H1 (cell line): ENCODE data around the gene FARS2.

Source experiments
- CEBPB ChIP-seq: IDR thresholded peaks from 2 replicates; pipeline ENCODE4 v1.6.1; 2012; ENCODE audit warnings: low read depth, low read length
- EP300 ChIP-seq, 2 experiments: IDR thresholded peaks; 1 replicate in 1 of 2; 2 replicates in 1 of 2; pipeline ENCODE4 v1.6.1; 2011 to 2012; ENCODE audit warnings: low read depth in 2 of 2, low read length in 2 of 2, mild to moderate bottlenecking in 2 of 2, borderline replicate concordance in 1 of 2, inconsistent platforms in 1 of 2, moderate library complexity in 1 of 2
- EZH2 ChIP-seq: fragments of 200-600 bp; sonication (generic); IDR thresholded peaks from 2 replicates; pipeline ENCODE4 v1.7.1; 2012; ENCODE audit warnings: low read depth, mild to moderate bottlenecking, moderate library complexity, low read length, inconsistent platforms; ENCODE audit not compliant: severe bottlenecking
- HDAC6 ChIP-seq: IDR thresholded peaks from one replicate; pipeline ENCODE4 v1.7.1; 2012; ENCODE audit warnings: low read depth, mild to moderate bottlenecking, inconsistent platforms, low read length, moderate library complexity
- JUND ChIP-seq: IDR thresholded peaks from 2 replicates; pipeline ENCODE4 v1.6.1; 2011; ENCODE audit warnings: mild to moderate bottlenecking, improper control_type of control experiment, low read length
- POLR2A ChIP-seq, 2 experiments: IDR thresholded peaks; 1 replicate in 1 of 2; 2 replicates in 1 of 2; pipeline ENCODE4 v1.6.1; 2011; ENCODE audit warnings: low read depth in 2 of 2, low read length in 2 of 2, mild to moderate bottlenecking in 2 of 2; ENCODE audit errors: control extremely low read depth in 1 of 2
- POLR2AphosphoS5 ChIP-seq: IDR thresholded peaks from 2 replicates; pipeline ENCODE4 v1.6.1; 2011; ENCODE audit warnings: low read depth, low read length
- RFX5 ChIP-seq: IDR thresholded peaks from 2 replicates; pipeline ENCODE4 v1.6.1; 2011; ENCODE audit warnings: low read depth, low read length, improper control_type of control experiment, borderline replicate concordance
- SIX5 ChIP-seq: IDR thresholded peaks from 2 replicates; pipeline ENCODE4 v1.6.1; 2011; ENCODE audit warnings: mild to moderate bottlenecking, low read depth, low read length
- SRF ChIP-seq: IDR thresholded peaks from 2 replicates; pipeline ENCODE4 v1.6.1; 2011; ENCODE audit warnings: mild to moderate bottlenecking, low read depth, low read length, moderate library complexity
- TAF1 ChIP-seq: IDR thresholded peaks from 2 replicates; pipeline ENCODE4 v1.6.1; 2011; ENCODE audit warnings: mild to moderate bottlenecking, low read depth, low read length
- TF ChIP-seq, protein P1 (sequence below), 3 experiments: IDR thresholded peaks; 1 replicate in 2 of 3; 2 replicates in 1 of 3; pipeline versions ENCODE4 v1.5.1 to v1.6.1; 2011; ENCODE audit warnings: low read length in 3 of 3, mild to moderate bottlenecking in 3 of 3, inconsistent platforms in 2 of 3, low read depth in 1 of 3, moderate library complexity in 1 of 3; ENCODE audit not compliant: insufficient read depth in 1 of 3; ENCODE audit errors: control extremely low read depth in 1 of 3
- TF ChIP-seq, protein P2 (sequence below): IDR thresholded peaks from 2 replicates; pipeline ENCODE4 v1.6.1; 2012; ENCODE audit warnings: inconsistent platforms

- TF ChIP-seq TAF1 (no peak), POLR2AphosphoS5 (no peak), POLR2A (IDR thresholded peaks at IDR 0.05; ENCODE audit: control extremely low read depth in 1 of 2, low read depth in 2 of 2, low read length in 2 of 2) (no peak), SRF (no peak), EP300 (IDR thresholded peaks at IDR 0.05; ENCODE audit: borderline replicate concordance in 1 of 2, low read depth in 2 of 2, low read length in 2 of 2) (no peak), SIX5 (no peak), EZH2 (no peak), RFX5 (no peak), CEBPB (no peak), HDAC6 (no peak), JUND (no peak)
- TF ChIP-seq, protein P1, sequence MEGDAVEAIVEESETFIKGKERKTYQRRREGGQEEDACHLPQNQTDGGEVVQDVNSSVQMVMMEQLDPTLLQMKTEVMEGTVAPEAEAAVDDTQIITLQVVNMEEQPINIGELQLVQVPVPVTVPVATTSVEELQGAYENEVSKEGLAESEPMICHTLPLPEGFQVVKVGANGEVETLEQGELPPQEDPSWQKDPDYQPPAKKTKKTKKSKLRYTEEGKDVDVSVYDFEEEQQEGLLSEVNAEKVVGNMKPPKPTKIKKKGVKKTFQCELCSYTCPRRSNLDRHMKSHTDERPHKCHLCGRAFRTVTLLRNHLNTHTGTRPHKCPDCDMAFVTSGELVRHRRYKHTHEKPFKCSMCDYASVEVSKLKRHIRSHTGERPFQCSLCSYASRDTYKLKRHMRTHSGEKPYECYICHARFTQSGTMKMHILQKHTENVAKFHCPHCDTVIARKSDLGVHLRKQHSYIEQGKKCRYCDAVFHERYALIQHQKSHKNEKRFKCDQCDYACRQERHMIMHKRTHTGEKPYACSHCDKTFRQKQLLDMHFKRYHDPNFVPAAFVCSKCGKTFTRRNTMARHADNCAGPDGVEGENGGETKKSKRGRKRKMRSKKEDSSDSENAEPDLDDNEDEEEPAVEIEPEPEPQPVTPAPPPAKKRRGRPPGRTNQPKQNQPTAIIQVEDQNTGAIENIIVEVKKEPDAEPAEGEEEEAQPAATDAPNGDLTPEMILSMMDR (IDR thresholded peaks at IDR 0.05; ENCODE audit: control extremely low read depth in 1 of 3, insufficient read depth in 1 of 3, low read depth in 1 of 3, low read length in 3 of 3) = no peak
- TF ChIP-seq, protein P2, sequence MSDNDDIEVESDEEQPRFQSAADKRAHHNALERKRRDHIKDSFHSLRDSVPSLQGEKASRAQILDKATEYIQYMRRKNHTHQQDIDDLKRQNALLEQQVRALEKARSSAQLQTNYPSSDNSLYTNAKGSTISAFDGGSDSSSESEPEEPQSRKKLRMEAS = no peak
Observed at GRCh38 chr6:5562277-5562676, 301.0 kb downstream of the FARS2 start.
